ENCODE measurements around the gene ANG.
"Not testable (repeated sequence)": the region's sequence is repeated elsewhere in the genome, so short reads cannot be mapped to it uniquely, and the experiment has no call there.

The ANG gene

DNA sequence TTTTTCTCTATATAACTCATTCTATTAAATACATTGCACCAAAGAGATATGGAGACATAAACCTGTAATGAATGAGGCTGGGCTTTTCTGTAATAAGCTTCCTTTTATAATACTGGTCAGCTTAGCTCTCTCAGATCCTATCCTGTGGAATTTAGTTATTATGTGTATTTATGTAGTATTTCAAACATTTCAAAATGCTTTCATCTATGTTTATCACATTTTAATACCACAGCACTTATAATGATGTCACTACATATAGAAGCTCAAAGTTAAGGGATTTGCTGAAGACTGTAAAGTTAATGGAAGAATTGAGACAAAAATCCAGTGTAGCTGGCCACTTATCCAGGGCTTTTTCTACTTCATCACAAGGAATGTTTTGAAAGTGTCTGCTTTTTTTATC, 11.4 kb downstream of the ANG start:
- no peak for DNase-seq (ENCODE audit: low read depth)

DNA sequence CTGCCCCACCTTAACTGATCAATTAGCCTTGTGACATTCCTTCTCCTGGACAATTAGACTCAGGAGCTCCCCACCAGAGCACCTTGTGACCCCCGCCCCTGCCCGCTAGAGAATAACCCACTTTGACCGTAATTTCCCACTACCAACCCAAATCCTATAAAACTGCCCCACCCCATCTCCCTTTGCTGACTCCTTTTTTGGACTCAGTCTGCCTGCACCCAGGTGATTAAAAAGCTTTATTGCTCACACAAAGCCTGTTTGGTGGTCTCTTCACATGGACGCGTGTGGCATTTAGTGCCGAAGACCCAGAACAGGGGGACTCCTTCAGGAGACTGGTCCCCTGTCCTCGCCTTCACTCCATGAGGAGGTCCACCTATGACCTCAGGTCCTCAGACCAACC, 12.4 kb downstream of the ANG start:
- DNase-seq (ENCODE audit: low read depth), result not testable (repeated sequence)

DNA sequence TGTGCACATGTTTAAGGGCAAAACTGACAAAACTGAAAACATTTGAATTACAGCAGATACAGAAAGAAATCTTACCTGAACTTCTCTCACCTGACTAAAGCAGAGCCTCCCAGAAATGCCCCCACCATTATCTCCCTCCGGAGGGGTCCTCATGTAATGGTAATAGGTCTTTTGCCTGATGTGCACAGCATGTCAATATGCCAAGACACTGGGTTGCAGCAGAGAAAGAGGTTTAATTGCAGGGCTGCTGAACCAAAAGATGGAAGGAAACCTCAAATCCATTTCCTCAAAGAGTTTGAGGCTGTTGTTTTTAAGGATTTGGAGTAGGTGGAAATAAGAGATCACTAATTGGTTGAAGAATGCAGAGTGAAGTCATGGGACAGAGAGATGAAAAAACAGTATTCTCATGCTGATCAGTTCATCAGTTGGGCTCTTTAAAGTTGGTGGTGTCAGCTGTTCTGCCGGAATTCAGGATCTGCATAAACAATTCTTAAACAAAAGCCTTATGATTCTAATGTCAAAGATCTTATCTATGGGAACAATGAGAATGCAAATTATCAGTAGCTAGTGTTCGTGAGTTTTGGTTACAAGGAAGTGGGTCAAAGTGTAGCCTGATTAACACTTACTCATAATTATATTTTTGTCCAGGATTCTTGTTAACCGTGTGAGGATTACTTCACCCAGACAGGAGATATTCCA, 18.2 kb downstream of the ANG start:
- DNase-seq (ENCODE audit: low read depth), result no peak

DNA sequence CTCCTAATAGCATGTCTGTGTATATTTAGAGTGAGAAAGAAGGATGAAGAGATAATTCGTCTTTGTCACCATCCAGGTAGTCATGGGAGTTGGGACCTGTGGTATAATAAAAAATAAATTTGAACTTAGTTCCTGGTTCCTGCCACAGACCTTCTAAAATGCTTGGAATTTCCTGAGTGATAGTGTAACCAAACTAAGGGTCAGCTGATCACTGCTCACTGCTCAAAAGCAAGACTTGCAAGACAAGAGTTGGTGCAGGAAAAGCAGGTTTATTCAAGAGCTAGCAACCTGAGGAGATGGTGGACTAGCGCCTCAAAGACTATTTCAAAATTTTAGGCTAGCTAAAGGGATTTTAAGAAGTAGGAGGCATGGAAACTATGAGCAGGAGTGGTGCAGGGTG, 19.1 kb downstream of the ANG start:
- DNase-seq (ENCODE audit: low read depth), result no peak

DNA sequence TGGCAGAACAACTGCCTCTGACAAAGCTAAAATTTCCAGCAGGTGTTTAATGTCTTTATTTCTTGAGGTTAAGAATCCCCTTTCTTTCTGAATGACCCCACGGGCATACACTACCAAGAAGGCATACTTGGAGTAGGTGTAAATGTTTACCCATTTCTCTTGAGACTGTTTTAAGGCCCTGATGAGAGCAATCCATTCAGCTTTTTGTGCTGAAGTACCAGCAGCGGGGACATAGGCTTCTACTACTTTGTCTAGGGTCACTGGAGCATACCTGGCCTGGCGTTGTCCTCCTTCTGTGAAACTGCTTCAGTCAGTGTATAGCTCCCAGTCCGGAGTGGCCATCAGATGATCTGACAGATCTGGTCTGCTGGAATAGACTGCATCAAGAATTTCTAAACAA, 22.7 kb downstream of the ANG start:
- DNase-seq (ENCODE audit: low read depth), result no peak

DNA sequence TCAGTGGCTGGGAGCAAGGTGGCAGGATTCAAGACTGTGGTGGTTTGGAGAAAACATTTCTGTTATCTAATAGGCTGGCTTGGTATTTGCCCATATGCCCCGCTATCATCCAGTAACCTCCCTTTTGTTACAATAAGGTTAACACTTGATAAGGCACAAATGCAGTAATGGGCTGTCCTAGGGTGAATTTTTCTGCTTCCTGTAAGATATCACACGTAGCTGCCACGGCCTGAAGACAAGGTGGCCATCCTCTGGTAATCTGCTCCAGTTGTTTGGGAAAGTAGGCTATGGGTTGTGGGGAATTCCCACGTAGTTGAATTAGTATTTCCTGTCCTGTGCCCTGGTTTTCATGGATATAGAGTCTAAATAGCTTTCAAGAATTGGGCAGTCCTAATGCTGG, 23.1 kb downstream of the ANG start:
- no peak for DNase-seq (ENCODE audit: low read depth)

DNA sequence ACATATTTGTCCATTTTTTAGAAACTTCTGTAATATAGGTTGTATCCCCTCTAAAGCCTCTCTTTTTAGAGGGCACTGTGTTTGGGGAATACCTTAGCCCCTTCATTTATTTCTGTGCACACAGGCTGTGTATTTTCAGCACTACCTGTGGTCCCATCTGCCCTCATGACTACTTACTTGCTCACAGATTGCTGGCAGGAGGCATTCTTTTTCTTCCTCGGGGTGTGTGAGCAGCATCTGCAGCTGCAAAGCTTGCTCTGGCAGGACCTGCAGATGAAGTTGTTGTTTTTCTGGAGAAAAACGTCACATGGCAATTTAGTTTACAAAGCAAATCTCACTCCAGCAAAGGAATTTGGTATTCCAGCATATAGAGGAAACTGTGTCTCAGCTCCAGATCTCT, 24.3 kb downstream of the ANG start:
- no peak for DNase-seq (ENCODE audit: low read depth)

DNA sequence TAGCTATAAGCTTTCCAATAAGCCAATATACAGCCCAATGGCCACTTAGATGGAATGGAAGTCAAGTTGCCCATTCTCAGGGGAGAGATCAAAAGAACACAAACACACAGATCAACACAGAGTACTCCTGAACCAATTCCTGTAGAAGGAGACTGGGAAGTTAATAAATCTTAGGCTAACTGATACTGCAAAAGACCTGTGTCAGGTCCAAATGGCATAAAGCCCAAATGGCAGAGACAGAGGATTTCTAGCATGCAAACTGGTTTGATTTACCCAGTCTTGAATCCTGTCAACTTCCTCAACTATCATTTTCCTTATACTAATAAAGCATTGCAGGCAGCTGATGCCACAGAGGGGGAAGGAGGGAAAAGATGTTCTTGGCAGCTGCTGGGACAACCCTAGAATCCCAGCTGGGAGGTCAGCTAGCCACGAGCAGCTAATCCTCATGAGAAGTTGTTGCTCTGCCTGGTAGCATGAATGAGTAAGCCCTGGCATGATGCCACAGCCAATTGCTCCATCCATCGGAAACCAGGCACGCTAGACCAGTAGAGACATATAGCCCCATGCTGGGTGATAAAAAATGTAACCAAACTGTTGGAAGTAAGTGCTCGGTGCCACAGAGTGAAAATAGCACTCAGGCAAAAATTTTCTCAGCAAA, 26.2 kb downstream of the ANG start:
- DNase-seq (ENCODE audit: low read depth), result no peak

DNA sequence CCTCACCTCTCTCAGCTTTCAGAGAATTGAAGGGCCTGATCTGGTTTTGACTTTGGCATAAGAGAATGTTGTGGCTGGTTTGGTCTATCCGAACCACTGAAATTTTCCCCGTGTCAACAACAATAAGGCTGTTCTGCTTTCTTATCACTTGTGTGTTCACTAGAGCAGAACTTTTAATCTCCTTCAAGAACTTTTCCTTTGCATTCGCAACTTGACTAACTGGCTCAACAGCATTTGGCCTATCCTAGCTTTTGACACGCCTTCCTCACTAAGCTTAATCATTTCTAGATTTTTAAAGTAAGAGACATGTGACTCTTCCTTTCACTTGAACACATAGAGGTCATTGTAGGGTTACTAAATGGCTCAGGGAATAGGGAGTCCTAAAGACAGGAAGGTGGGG, 31.2 kb downstream of the ANG start:
- DNase-seq (ENCODE audit: low read depth), result no peak

DNA sequence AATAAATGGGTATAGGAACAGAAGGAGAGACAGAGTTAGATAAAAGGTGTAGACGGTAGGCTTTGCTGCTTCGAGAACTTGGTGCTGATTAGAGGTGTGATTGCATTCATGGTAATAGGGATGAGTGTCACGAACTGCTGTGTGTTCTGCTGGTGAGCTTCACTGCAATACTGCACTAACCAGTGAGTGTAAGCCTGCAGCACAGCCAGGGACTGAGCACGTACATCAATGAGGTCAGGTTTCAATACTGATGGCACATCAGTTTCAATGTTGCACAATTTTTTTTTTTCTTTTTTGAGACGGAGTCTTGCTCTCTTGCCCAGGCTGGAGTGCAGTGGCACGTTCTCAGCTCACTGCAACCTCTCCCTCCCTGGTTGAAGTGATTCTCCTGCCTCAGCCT, 32.2 kb downstream of the ANG start:
- no peak for DNase-seq (ENCODE audit: low read depth)

DNA sequence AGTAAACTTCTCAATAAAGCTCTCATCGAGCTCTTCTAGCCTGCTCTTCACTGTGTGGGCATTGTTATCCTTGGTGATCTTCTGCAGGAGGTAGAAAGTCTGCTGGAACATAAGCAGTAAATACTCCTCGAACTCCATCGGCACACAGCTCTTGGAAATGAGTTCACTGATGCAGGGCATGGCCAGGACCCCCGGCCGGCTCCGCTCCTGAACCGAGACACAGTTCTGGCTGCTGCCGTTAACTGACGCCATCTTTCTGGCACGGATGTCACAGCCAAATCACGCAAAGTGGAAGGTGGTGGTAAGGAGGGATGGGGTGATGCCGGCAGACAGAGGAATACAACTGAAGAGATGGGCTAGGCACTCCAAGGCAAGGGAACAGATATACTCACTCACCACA, 33.5 kb downstream of the ANG start:
- DNase-seq (ENCODE audit: low read depth), result no peak

DNA sequence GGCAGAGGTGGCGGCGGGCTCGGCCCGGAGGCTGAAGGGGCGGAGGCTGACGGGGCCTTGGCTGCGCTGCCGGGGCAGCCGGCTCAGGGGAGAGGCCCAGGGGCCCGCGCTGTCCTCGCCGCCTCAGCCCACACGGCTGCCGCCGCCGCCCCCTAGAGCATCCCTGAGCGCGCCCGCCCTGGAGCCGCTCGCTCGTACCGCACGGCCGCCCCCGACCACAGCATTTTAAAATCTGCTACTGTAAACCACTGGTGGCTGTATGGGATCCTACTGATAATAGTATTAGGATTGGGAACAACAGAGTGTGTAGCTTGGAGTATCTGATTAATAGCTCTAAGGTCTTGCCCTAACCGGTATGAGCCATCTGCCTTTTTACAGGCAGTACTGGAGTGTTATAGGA, 34.9 kb downstream of the ANG start:
- DNase-seq (ENCODE audit: low read depth), result no peak

DNA sequence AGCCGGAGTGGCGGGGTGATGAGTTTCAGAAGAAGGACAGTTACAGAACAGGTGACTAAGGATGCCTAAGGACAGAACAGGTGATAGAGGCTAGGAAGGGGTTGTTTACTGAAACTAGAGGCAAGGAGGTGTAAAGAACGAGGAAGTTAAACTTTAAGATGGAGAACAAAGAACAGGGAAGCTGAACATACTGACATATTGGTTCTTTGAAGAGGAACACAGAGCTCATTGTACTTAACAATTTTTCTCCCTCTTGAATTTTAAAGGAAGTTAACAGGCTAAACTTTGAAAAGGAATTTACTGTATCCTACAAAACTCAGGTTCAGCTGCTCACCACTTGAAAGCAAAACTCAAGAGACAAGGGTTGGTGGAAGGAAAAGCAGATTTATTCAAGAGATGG, 37.6 kb downstream of the ANG start:
- not testable (repeated sequence) for DNase-seq (ENCODE audit: low read depth)

DNA sequence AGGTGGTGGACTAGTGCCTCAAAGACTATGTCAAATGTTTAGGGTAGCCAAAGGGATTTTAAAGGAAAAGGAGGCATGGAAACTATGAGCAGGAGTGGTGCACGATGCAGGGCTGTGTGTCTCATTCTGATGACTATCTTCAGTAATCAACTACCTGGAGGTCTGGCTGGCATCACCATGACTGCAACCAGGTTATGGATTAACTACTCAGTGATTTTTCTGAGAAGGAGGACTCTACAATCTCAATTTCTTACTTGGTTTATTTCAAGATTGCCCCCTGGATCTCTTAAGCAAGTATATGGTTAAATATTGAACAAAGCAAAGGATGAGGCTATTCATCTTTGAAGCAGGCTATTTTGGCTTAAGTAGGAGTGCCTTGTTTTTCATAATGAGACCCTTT, 38.0 kb downstream of the ANG start:
- DNase-seq (ENCODE audit: low read depth), result no peak

DNA sequence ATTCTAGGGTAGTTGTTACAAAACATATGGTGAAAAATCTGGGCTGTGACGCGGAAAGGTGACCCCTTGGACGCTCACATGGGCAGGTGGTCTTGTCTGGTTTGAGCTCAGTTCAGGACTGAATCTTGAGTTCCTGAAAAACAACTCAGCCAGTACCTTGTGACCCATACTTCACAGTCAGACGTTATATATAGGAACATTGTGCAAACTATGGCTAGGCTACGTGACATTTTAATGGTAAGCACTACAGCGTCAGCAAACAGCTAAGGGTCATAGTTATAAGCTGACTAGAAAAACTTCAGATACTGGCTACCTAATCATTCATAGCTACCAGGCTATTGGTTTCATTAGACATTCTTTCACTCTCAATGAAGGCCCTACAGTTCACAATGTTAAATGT, 42.3 kb downstream of the ANG start:
- DNase-seq (ENCODE audit: low read depth), result no peak

DNA sequence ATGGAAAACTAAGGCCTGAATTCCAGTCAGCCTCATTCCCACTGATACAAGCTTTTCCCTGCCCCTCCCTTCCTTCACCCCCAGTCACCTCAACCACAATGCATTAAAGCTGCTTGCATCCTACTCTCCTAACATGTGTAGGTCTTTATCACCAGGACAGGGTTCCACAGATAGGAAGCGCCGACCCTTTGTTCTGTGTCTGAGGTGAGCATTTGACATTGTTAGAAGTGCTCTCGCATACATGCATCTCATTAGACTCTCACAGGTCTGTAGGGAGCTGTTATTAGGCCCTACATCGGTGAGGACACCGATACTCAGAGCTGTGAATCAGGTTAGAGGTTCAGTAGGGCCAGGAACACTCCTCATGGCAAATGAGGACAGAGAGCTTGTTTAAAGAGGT, 43.9 kb downstream of the ANG start:
- DNase-seq (ENCODE audit: low read depth), result no peak

DNA sequence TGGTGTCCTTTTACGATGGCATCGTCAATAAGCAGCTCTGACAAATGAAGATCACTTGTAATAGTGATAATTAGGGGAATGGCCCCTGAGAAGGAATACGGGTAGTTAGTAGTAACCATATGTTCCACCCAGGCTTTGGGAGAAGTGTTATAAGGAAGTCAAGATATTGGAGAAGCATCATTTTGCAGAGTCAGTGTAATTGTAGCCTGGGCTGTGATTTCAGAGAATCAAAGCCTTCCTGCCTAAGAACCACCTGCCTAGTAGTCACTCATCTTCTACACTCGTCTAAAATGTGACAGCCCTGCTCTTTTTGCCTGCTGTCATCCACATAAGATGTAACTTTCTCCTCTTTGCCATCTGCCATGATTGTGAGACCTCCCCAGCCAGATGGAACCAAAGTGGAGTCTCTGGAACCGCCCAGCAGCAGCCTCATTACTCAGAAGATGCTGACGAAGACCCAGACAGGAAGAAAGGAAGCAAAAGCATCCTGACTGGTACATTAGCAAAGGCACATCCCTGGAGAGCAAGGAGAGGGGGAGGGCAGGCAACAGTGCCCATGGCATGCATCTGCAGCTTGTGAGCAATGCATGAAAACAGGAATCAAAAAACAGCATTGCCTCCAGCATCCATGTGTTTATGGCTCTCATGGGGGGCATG, 44.5 kb downstream of the ANG start:
- no peak for DNase-seq (ENCODE audit: low read depth)

DNA sequence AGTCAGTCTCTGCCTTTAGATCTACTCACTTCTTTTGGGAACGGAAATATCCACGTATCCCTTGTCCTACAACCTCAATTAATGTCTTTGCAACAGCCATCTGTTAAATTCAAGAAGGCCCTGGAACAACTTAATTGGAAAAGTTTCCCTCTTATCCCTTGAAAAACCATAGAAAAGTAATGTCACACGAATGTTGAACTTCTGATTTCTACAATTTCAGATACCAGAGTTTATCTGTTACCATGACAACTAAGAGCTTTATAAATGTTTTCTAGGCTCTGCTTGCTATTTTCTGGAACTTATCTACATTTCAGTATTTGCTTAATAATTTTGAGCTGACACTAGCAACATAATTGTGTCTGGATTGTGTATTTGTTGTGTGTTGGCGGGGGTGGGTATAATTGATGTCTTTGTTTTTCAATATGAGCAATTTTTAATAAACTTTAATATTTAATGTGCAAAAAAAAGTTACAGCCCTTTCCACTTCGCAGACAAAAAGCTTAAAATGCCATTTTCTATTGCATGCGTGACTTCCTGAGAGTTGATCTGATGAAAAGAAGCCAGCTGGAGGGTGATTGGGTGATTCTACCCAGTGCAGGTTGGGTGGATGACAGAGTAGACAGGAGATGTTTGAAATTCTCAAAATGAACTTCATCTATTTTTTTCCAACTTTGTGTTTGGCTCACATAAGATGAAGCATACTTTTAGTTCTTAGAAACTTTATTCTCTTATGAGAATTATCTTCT, 45.3 kb downstream of the ANG start:
- no peak for DNase-seq (ENCODE audit: low read depth)

DNA sequence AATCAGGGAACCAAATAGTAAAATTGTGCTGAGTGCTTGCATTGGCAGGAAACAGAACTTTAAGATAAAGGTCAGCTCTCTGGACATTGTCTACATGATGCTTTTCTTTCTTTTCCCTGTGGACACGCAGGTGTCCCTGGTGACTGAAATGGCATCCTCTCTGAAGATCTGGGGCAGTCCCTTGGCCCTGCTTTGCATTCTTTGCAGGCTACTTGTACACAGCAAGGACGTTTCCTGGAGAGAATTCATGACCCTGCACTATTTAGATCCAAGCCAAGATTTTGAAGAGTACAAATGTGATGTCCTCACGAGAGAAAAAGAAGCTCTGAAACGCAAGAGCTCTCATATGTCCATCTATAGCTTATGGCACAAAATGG, 45.9 kb downstream of the ANG start:
- no peak for DNase-seq (ENCODE audit: low read depth)

DNA sequence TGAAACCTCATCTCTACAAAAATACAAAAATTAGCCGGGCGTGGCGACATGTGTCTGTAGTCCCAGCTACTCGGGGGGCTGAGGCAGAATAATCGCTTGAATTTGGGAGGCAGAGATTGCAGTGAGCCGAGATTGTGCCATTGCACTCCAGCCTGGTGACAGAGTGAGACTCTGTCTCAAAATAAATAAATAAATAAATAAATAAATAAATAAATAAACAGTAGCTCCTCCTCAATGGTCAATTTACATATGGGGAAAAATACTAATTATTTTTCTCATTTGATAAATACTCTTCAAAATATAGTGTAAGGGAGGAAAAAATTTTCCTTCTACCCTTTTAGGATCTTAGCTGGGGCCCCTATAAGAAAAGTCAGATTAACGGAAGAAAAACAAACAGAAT, 49.7 kb downstream of the ANG start:
- DNase-seq (ENCODE audit: low read depth), result not testable (repeated sequence)

DNA sequence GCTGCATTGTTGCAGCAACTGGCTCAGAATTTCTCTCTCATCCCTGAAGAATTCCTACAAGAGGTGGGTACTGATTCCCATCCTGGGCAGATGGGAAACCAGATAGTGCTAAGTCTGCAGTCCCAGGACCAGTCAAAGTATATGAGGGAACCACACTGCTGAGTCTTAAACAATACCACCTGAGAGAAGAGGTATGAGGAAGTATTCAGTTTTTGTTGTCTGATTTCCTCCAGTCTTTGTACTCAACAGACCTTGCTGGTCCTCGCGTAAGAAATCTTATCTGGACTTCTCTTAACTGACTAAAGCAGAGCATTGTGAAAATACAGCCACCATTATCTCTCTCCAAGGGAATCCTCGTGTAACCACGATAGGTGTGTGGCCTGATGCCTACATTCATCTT, 53.6 kb downstream of the ANG start:
- no peak for DNase-seq (ENCODE audit: low read depth)

DNA sequence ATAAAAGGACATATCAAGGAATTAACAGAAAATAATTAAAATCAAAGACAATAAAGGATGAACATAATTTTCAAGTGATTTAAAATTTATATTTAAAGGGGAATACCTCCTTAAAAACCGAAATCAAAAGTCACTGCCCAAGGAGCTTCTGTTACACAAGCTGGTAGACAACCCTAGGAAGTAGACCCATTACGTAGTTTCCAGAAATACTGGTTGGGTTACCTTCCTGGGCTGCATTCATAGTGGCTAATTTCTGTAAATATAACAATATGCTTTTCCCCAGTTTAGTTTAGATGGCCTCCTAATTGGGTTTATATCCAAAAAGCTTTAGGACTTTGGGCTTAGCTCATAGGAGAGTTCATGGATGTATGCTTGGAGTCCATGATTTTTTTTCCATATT, 55.0 kb downstream of the ANG start:
- DNase-seq (ENCODE audit: low read depth), result no peak

Data from T-helper 22 cell (primary cell).